Subcutaneous abdominal adipose tissue (tissue), 5 donors: Measurements from ENCODE around the gene DEGS2.
"Not testable (repeated sequence)": the region's sequence is repeated elsewhere in the genome, so short reads cannot be mapped to it uniquely, and the experiment has no call there.

Experiments
- H3K27ac ChIP-seq: one replicate; pipeline ENCODE4 v1.7.0; 2013; ENCODE audit warnings: low read depth, mild to moderate bottlenecking, inconsistent platforms, low read length, moderate library complexity
- H3K27me3 ChIP-seq, 5 donors: one replicate each; pipeline ENCODE4 v1.7.0; 2013; ENCODE audit warnings: low read length in 5 of 5, inconsistent platforms in 1 of 5; ENCODE audit not compliant: control insufficient read depth in 5 of 5, insufficient read depth in 4 of 5
- H3K36me3 ChIP-seq, 5 donors: one replicate each; pipeline ENCODE4 v1.7.0; 2013; ENCODE audit warnings: low read length in 5 of 5; ENCODE audit not compliant: control insufficient read depth in 5 of 5, insufficient read depth in 5 of 5
- H3K4me1 ChIP-seq, 5 donors: one replicate each; pipeline ENCODE4 v1.7.0; 2013; ENCODE audit warnings: low read length in 5 of 5, mild to moderate bottlenecking in 3 of 5, moderate library complexity in 1 of 5; ENCODE audit not compliant: control insufficient read depth in 5 of 5, insufficient read depth in 5 of 5
- H3K4me3 ChIP-seq, 5 donors: one replicate each; pipeline ENCODE4 v1.7.0; 2013; ENCODE audit warnings: low read length in 5 of 5, low read depth in 1 of 5
- H3K9ac ChIP-seq, 5 donors: one replicate each; pipeline ENCODE4 v1.7.0; 2013; ENCODE audit warnings: low read length in 5 of 5, mild to moderate bottlenecking in 4 of 5, moderate library complexity in 3 of 5
- H3K9me3 ChIP-seq, 5 donors: one replicate each; pipeline ENCODE4 v1.7.0; 2013; ENCODE audit warnings: low read length in 5 of 5; ENCODE audit not compliant: control insufficient read depth in 5 of 5
- donor health status: healthy.
- donor health status: healthy.
- donor health status: healthy.
- donor health status: healthy.
- donor health status: healthy.

DEGS2 gene

GRCh38 chr14:100159094-100159864 is at the start of gene DEGS2:
Gene DEGS2 (minus strand): TSS chr14:100159645. CDS start chr14:100159587, 58 bp downstream.
- H3K4me3 ChIP-seq: peak within 1 kb of the TSS in 2 of 5 donors; percentile 47 to 51
- H3K4me1 ChIP-seq: peaks cover 0 to 20% (median 12%) of the 10 kb centered on the region in 5 donors
- peak within 1 kb of the TSS in 1 of 5 donors; percentile 7 for H3K9ac ChIP-seq
- no peaks in the 10 kb centered on the region for H3K36me3 ChIP-seq
- peaks cover 20 to 31% (median 29%) of the 10 kb centered on the region in 5 donors for H3K27me3 ChIP-seq
- peaks cover 3 to 16% (median 13%) of the 10 kb centered on the region in 5 donors for H3K9me3 ChIP-seq
- no peak within 1 kb of the TSS for H3K27ac ChIP-seq

- H3K27ac ChIP-seq, H3K4me3 ChIP-seq, H3K9ac ChIP-seq: not testable (repeated sequence)
Observed at GRCh38 chr14:100208136-100208535, 48.7 kb upstream of the DEGS2 start.

GRCh38 chr14:100207588-100207987 is 48.1 kb upstream of the DEGS2 start:
- not testable (repeated sequence) for H3K27me3 ChIP-seq, H3K4me1 ChIP-seq, H3K27ac ChIP-seq, H3K9ac ChIP-seq, H3K9me3 ChIP-seq, H3K4me3 ChIP-seq, H3K36me3 ChIP-seq

More at GRCh38 chr14:100208136-100208535, 48.7 kb upstream of the DEGS2 start:
- H3K9me3 ChIP-seq, H3K36me3 ChIP-seq, H3K4me1 ChIP-seq, H3K27me3 ChIP-seq: not testable (repeated sequence)

GRCh38 chr14:100204835-100205167 is 45.4 kb upstream of the DEGS2 start:
- not testable (repeated sequence) for H3K4me1 ChIP-seq, H3K27ac ChIP-seq, H3K27me3 ChIP-seq

GRCh38 chr14:100203962-100204834 is 44.8 kb upstream of the DEGS2 start:
- Histone ChIP-seq H3K36me3 (no peaks in the 10 kb centered on the region), H3K27me3 (no peaks in the 10 kb centered on the region), H3K9me3 (no peaks in the 10 kb centered on the region), H3K4me3 (no peak overlapping the region), H3K4me1 (no peaks in the 10 kb centered on the region), H3K27ac (no peak overlapping the region), H3K9ac (no peak overlapping the region)

More at GRCh38 chr14:100204835-100205167, 45.4 kb upstream of the DEGS2 start:
- H3K4me3 ChIP-seq, H3K9me3 ChIP-seq, H3K9ac ChIP-seq, H3K36me3 ChIP-seq: not testable (repeated sequence)

- no peak overlapping the region for H3K9ac ChIP-seq
- no peaks in the 10 kb centered on the region for H3K36me3 ChIP-seq
- no peak overlapping the region for H3K27ac ChIP-seq
- no peak overlapping the region for H3K4me3 ChIP-seq
- no peaks in the 10 kb centered on the region for H3K27me3 ChIP-seq
- no peaks in the 10 kb centered on the region for H3K4me1 ChIP-seq
- no peaks in the 10 kb centered on the region for H3K9me3 ChIP-seq
Observed at GRCh38 chr14:100203146-100203545, 43.7 kb upstream of the DEGS2 start.

- H3K4me1 ChIP-seq: no peaks in the 10 kb centered on the region
- H3K9me3 ChIP-seq: no peaks in the 10 kb centered on the region
- H3K27ac ChIP-seq: no peak overlapping the region
- no peak overlapping the region for H3K4me3 ChIP-seq
- peak overlapping the region in 1 of 5 donors; percentile 2 for H3K9ac ChIP-seq
- no peaks in the 10 kb centered on the region for H3K27me3 ChIP-seq
- no peaks in the 10 kb centered on the region for H3K36me3 ChIP-seq
Observed at GRCh38 chr14:100202712-100203111, 43.3 kb upstream of the DEGS2 start.

GRCh38 chr14:100201701-100202100 is 42.3 kb upstream of the DEGS2 start:
- H3K27me3 ChIP-seq: no peaks in the 10 kb centered on the region
- no peaks in the 10 kb centered on the region for H3K4me1 ChIP-seq
- no peak overlapping the region for H3K4me3 ChIP-seq
- no peaks in the 10 kb centered on the region for H3K36me3 ChIP-seq
- H3K9me3 ChIP-seq: no peaks in the 10 kb centered on the region
- no peak overlapping the region for H3K9ac ChIP-seq
- H3K27ac ChIP-seq: no peak overlapping the region

GRCh38 chr14:100200311-100200710 is 40.9 kb upstream of the DEGS2 start:
- Histone ChIP-seq H3K9me3 (no peaks in the 10 kb centered on the region), H3K36me3 (no peaks in the 10 kb centered on the region), H3K27ac (no peak overlapping the region), H3K9ac (no peak overlapping the region), H3K4me1 (no peaks in the 10 kb centered on the region), H3K4me3 (no peak overlapping the region), H3K27me3 (no peaks in the 10 kb centered on the region)

- Histone ChIP-seq H3K27ac (no peak overlapping the region), H3K9me3 (no peaks in the 10 kb centered on the region), H3K4me1 (no peaks in the 10 kb centered on the region), H3K9ac (no peak overlapping the region), H3K4me3 (no peak overlapping the region), H3K27me3 (no peaks in the 10 kb centered on the region), H3K36me3 (no peaks in the 10 kb centered on the region)
Observed at GRCh38 chr14:100199240-100199860, 39.9 kb upstream of the DEGS2 start.
